T-helper 2 cell (primary cell): ENCODE results near the gene PRH1.

Source experiments
- DNase-seq, 5 experiments: peaks; one replicate each; pipeline versions ENCODE4 v3.0.0 to v3.0.0-alpha.2; 2012 to 2022

PRH1 gene

GRCh38 chr12:10838461-10838860 is 45.6 kb downstream of the PRH1 start:
- DNase-seq: no peak
